ENCODE results near the gene ZNF831. TPM values are rescaled to one million over a fixed set of nuclear protein-coding genes. Genes with fewer than 3 reads are reported as not detected.

The ZNF831 gene
- total RNA-seq (2022) = not detected in 2 replicates
- percentile 8 among the genes with signal in this experiment for Bru-seq, nascent RNA
- BruChase-seq, experiment 1, labeled RNA remaining after a 2-hour chase = percentile 5 among the genes with signal in this experiment
- BruChase-seq, experiment 2, labeled RNA remaining after a 6-hour chase = percentile 3 among the genes with signal in this experiment
- long read RNA-seq = 0 reads

GRCh38 chr20:59163631-59164530 is at the start of gene ZNF831:
ZNF831 (plus strand) TSS chr20:59163821; CDS start chr20:59191020, 27,199 bp downstream.
- intact Hi-C loops (cut with micrococcal nuclease; ENCODE audit: unreplicated experiment) = no loop called here
- no peak within 1 kb of the TSS for H3K4me3 ChIP-seq (ENCODE audit: low read depth, low read length)
- ChIA-PET CTCF (no interaction called here), POLR2A (no interaction called here)
- H3K27me3 ChIP-seq (replicated peaks; ENCODE audit: control insufficient read depth, insufficient read depth, low read length) = no peaks in the 10 kb centered on the region; the same call in 1 of the 2 replicates
- H3K9me3 ChIP-seq = no peaks in the 10 kb centered on the region
- Mint-ChIP-seq H3K27me3 (ENCODE audit: insufficient read depth, unreplicated experiment) (peaks cover 39% of the 10 kb centered on the region), H3K9me3 (ENCODE audit: unreplicated experiment) (no peaks in the 10 kb centered on the region), H3K27ac (ENCODE audit: unreplicated experiment) (no peak within 1 kb of the TSS), H3K36me3 (ENCODE audit: insufficient read depth, unreplicated experiment) (no peaks in the 10 kb centered on the region), H3K4me3 (ENCODE audit: unreplicated experiment) (no peak within 1 kb of the TSS), H3K4me1 (ENCODE audit: low read depth, unreplicated experiment) (no peaks in the 10 kb centered on the region)
- H3K4me1 ChIP-seq = no peaks in the 10 kb centered on the region
- H3K36me3 ChIP-seq (ENCODE audit: control insufficient read depth, insufficient read depth, low read length) = no peaks in the 10 kb centered on the region
- no peak for DNase-seq
- no TSS peak for BruUV-seq (replicated peaks)
- TF ChIP-seq CTCF (IDR thresholded peaks at IDR 0.05; ENCODE audit: insufficient read depth in 1 of 2, low read depth in 1 of 2, low read length in 1 of 2, severe bottlenecking in 1 of 2, unreplicated experiment in 1 of 2) = no peak

DNA sequence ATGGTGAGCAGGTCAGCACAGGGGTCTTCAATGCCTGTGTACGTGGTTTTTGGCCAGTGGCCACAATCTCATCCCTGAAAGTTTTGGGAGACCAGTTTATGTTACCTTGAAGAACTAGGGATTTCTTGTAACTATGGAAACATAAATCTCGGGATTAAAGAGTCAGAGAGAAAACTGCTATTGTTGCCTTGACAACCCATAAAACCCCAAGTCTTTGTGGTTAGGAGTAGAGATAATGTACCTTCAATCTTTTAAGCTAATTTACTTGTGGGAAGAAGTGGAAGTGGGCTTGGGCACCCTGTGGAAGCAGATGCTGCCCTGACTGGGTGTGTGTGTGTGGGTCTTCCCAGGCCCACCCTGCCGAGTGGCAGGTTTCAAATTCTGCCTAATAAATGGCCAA is 46.1 kb upstream of the ZNF831 start:
- no peak overlapping the region for H3K27ac Mint-ChIP-seq (ENCODE audit: unreplicated experiment)
- no peak overlapping the region for H3K4me3 ChIP-seq (ENCODE audit: low read depth, low read length)
- H3K4me1 ChIP-seq = no peaks in the 10 kb centered on the region
- no peaks in the 10 kb centered on the region for H3K4me1 Mint-ChIP-seq (ENCODE audit: low read depth, unreplicated experiment)
- ChIA-PET CTCF (no interaction called here), POLR2A (no interaction called here)
- TF ChIP-seq CTCF (IDR thresholded peaks at IDR 0.05; ENCODE audit: insufficient read depth in 1 of 2, low read depth in 1 of 2, low read length in 1 of 2, severe bottlenecking in 1 of 2, unreplicated experiment in 1 of 2) = no peak
- peaks cover 37% of the 10 kb centered on the region for H3K27me3 Mint-ChIP-seq (ENCODE audit: insufficient read depth, unreplicated experiment)
- peaks cover 1% of the 10 kb centered on the region; the same call in 1 of the 2 replicates for H3K27me3 ChIP-seq (replicated peaks; ENCODE audit: control insufficient read depth, insufficient read depth, low read length)
- H3K9me3 Mint-ChIP-seq (ENCODE audit: unreplicated experiment) = peaks cover 14% of the 10 kb centered on the region
- no peak overlapping the region for H3K4me3 Mint-ChIP-seq (ENCODE audit: unreplicated experiment)
- peak in 1 of 2 experiments; percentile 10 for DNase-seq
- H3K36me3 ChIP-seq (ENCODE audit: control insufficient read depth, insufficient read depth, low read length) = no peaks in the 10 kb centered on the region
- intact Hi-C loops (cut with micrococcal nuclease; ENCODE audit: unreplicated experiment) = no loop called here
- no peaks in the 10 kb centered on the region for H3K36me3 Mint-ChIP-seq (ENCODE audit: insufficient read depth, unreplicated experiment)
- BruUV-seq (replicated peaks) = no TSS peak
- H3K9me3 ChIP-seq = no peaks in the 10 kb centered on the region

DNA sequence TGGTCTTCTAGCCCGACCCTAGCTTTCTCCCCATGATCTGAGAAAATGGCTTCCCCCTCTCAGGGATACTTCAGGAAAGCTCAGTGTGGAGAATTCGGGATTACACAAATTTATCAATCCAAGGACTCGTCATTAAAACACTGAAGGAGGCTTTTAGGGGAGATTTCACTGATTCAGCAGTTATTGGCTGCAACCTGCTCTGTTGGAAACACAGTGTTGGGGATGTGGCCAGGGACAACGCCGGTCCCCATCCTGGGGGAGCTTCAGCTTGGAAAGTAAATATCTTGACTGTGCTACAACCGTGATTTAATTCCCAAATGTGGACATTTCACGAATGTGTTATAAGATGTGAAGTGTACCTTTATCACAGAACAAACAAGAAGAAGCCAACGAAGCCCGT is 44.8 kb upstream of the ZNF831 start:
- no peak overlapping the region for H3K4me3 Mint-ChIP-seq (ENCODE audit: unreplicated experiment)
- ChIA-PET POLR2A (no interaction called here), CTCF (no interaction called here)

More for the DNA sequence above, 44.8 kb upstream of the ZNF831 start:
- H3K27ac Mint-ChIP-seq (ENCODE audit: unreplicated experiment) = no peak overlapping the region
- Histone ChIP-seq H3K4me3 (ENCODE audit: low read depth, low read length) (no peak overlapping the region), H3K9me3 (no peaks in the 10 kb centered on the region), H3K27me3 (replicated peaks; ENCODE audit: control insufficient read depth, insufficient read depth, low read length) (peaks cover 1% of the 10 kb centered on the region; the same call in 1 of the 2 replicates), H3K36me3 (ENCODE audit: control insufficient read depth, insufficient read depth, low read length) (no peaks in the 10 kb centered on the region), H3K4me1 (no peaks in the 10 kb centered on the region)
- no peaks in the 10 kb centered on the region for H3K36me3 Mint-ChIP-seq (ENCODE audit: insufficient read depth, unreplicated experiment)
- H3K9me3 Mint-ChIP-seq (ENCODE audit: unreplicated experiment) = peaks cover 13% of the 10 kb centered on the region
- intact Hi-C loops (cut with micrococcal nuclease; ENCODE audit: unreplicated experiment) = no loop called here
- BruUV-seq (replicated peaks) = no TSS peak
- DNase-seq = peak in 1 of 2 experiments; percentile 5
- no peak for TF ChIP-seq CTCF (IDR thresholded peaks at IDR 0.05; ENCODE audit: insufficient read depth in 1 of 2, low read depth in 1 of 2, low read length in 1 of 2, severe bottlenecking in 1 of 2, unreplicated experiment in 1 of 2)
- H3K4me1 Mint-ChIP-seq (ENCODE audit: low read depth, unreplicated experiment) = no peaks in the 10 kb centered on the region
- H3K27me3 Mint-ChIP-seq (ENCODE audit: insufficient read depth, unreplicated experiment) = peaks cover 33% of the 10 kb centered on the region

All from Caco-2 (cell line).